PC-3 (cell line): Measurements from ENCODE around the gene ADAMTS13. TPM values are rescaled to one million over a fixed set of nuclear protein-coding genes. Genes with fewer than 3 reads are reported as not detected.

ENCODE experiments used
- ATAC-seq: fragments of 200-7000 bp; cut with Tn5 transposase; 2 replicates; pipeline ENCODE4 v1.9.1; 2020; ENCODE audit warnings: mild to moderate bottlenecking, moderate library complexity
- BruUV-seq: library from RNA; stranded (reverse); fragments of 400-500 nt; replicated peaks from 2 replicates; lab custom pipeline; 2021; lab: Mats Ljungman, UMichigan
- CTCF ChIA-PET: fragments of 300-600 bp; sonication (Branson Sonifier 250); formaldehyde crosslinking; loops from one replicate; lab custom pipeline; 2022; ENCODE audit warnings: antibody characterized with exemption; lab: Charles Lee
- POLR2A ChIA-PET: fragments of 300-600 bp; sonication (Branson Sonifier 250); formaldehyde crosslinking; loops from one replicate; lab custom pipeline; 2022; ENCODE audit warnings: antibody characterized with exemption; ENCODE audit not compliant: unreplicated experiment; lab: Charles Lee
- DNase-seq: peaks from one replicate; pipeline ENCODE4 v3.0.0-alpha.2; 2015
- H2AFZ ChIP-seq: fragments of 300-600 bp; sonication (generic); 2 replicates; pipeline ENCODE4 v1.6.0; 2016; ENCODE audit warnings: antibody characterized with exemption, low read length
- H3F3A ChIP-seq: fragments of 300-600 bp; sonication (generic); one replicate; pipeline ENCODE4 v1.6.0; 2017; ENCODE audit warnings: antibody characterized with exemption, low read length, control low read depth, mild to moderate bottlenecking; ENCODE audit not compliant: unreplicated experiment
- H3K27ac ChIP-seq: fragments of 300-600 bp; sonication (generic); 2 replicates; pipeline ENCODE4 v1.5.1; 2016; ENCODE audit warnings: mild to moderate bottlenecking, low read length
- H3K27me3 ChIP-seq: fragments of 300-600 bp; sonication (generic); 2 replicates; pipeline ENCODE4 v1.6.1; 2016; ENCODE audit warnings: low read length, mixed read lengths
- H3K36me3 ChIP-seq: fragments of 300-600 bp; sonication (generic); 2 replicates; pipeline ENCODE4 v1.6.1; 2016; ENCODE audit warnings: low read depth, mixed run types, low read length, mixed read lengths
- H3K4me1 ChIP-seq: fragments of 300-600 bp; sonication (generic); 2 replicates; pipeline ENCODE4 v1.5.1; 2016; ENCODE audit warnings: low read length; ENCODE audit not compliant: insufficient read depth
- H3K4me2 ChIP-seq: fragments of 300-600 bp; sonication (generic); 2 replicates; pipeline ENCODE4 v1.6.0; 2016; ENCODE audit warnings: low read length
- H3K4me3 ChIP-seq: fragments of 300-600 bp; sonication (generic); 2 replicates; pipeline ENCODE4 v1.5.1; 2016; ENCODE audit warnings: mild to moderate bottlenecking, low read length, mixed read lengths
- H3K79me2 ChIP-seq: fragments of 300-600 bp; sonication (generic); 2 replicates; pipeline ENCODE4 v1.6.1; 2017; ENCODE audit warnings: low read length, mixed read lengths
- H3K9ac ChIP-seq: fragments of 300-600 bp; sonication (generic); 2 replicates; pipeline ENCODE4 v1.6.0; 2016; ENCODE audit warnings: mild to moderate bottlenecking, low read length
- H3K9me2 ChIP-seq: fragments of 300-600 bp; sonication (generic); replicated peaks from 2 replicates; pipeline ENCODE4 v1.6.1; 2016; ENCODE audit warnings: mixed run types, low read length, mixed read lengths
- H3K9me3 ChIP-seq: fragments of 300-600 bp; sonication (generic); 2 replicates; pipeline ENCODE4 v1.6.1; 2016; ENCODE audit warnings: low read length, mixed read lengths
- H4K20me1 ChIP-seq: fragments of 300-600 bp; sonication (generic); 2 replicates; pipeline ENCODE4 v1.6.1; 2016; ENCODE audit warnings: low read length, mixed read lengths
- EZH2 ChIP-seq: fragments of 300-600 bp; sonication (generic); IDR thresholded peaks from one replicate; pipeline ENCODE4 v1.6.1; 2017; ENCODE audit warnings: antibody characterized with exemption, mild to moderate bottlenecking, low read length; ENCODE audit not compliant: unreplicated experiment
- EZH2phosphoT487 ChIP-seq: fragments of 300-600 bp; sonication (generic); IDR thresholded peaks from 2 replicates; pipeline ENCODE4 v1.6.1; 2018; ENCODE audit warnings: mild to moderate bottlenecking, antibody characterized with exemption, low read length, borderline replicate concordance
- intact Hi-C: fragments of 100-400 bp; cut with micrococcal nuclease; formaldehyde crosslinking; loops from 2 replicates; pipeline ENCODE4 v1.9.0; 2023
- total RNA-seq: library from RNA; depleted of rRNA; stranded (reverse); fragments of >200 nt; gene quantifications from 2 replicates; pipeline ENCODE4 v1.2.3, GENCODE V29; 2014
- TF ChIP-seq, protein P1 (sequence below): fragments of 300-600 bp; sonication (generic); conservative IDR thresholded peaks from 2 replicates; pipeline ENCODE4 v1.5.1; 2017; ENCODE audit warnings: antibody characterized with exemption, low read depth, mild to moderate bottlenecking, low read length

The ADAMTS13 gene
- total RNA-seq, 1 experiment from 2014 or later: 0.95 TPM

DNA sequence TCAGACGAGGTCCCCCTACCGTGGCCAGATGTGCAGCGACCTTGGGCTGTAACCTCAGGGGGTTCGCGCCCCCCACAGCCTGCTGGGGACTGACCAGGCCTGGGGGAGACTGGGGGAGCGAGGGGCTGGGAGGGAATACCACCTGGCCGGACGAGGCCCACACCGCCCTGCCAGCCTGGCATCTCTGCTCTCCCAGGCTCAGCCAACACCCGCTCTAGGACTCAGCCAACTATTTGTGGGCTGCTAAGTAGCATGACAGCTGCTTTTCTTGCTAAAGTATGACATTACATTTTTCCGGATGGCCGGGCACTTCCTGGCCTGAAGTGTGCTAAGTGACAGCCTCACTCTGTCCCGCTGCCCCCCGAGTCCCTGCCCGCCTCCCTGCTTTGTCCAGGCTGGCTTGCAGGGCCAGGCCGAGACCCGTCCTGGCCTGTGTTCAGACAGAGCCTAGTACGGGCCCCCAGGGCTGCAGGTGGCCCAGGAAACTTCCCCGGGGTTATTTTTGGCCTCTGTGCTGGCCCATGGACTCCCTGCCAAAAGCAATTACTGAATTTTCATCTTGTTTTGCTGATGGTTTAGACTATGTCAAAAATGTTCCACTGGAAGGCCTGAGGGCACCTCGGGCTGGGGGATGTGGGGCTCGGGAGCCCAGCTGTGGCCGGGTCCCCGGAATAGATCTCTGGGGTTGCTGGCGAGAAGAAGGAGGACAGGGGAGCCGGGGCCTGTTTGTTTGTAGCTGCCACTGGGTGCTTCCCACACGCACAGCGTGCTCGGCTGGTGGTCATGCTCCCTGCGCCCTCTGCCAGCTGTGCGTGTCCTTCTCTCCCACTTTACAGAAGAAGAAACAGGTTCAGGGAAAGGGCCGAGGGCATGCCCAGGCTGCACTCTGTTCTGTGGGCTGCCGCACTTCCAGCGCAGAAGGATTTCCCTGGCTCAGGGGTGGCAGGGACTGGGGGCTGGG lies 70.2 kb downstream of the ADAMTS13 start:
- DNase-seq (no peak), ATAC-seq (no peak)
- Histone ChIP-seq H3K27me3 (no peaks in the 10 kb centered on the region), H3K27ac (no peak overlapping the region), H4K20me1 (no peaks in the 10 kb centered on the region), H3K4me1 (no peaks in the 10 kb centered on the region), H3K36me3 (no peaks in the 10 kb centered on the region), H3K4me3 (no peak overlapping the region), H2AFZ (no peak overlapping the region), H3F3A (no peaks in the 10 kb centered on the region), H3K9me3 (no peaks in the 10 kb centered on the region), H3K79me2 (no peaks in the 10 kb centered on the region), H3K9ac (no peak overlapping the region), H3K4me2 (no peak overlapping the region), H3K9me2 (no peaks in the 10 kb centered on the region)
- intact Hi-C loops: no loop called here
- TF ChIP-seq, protein P1, sequence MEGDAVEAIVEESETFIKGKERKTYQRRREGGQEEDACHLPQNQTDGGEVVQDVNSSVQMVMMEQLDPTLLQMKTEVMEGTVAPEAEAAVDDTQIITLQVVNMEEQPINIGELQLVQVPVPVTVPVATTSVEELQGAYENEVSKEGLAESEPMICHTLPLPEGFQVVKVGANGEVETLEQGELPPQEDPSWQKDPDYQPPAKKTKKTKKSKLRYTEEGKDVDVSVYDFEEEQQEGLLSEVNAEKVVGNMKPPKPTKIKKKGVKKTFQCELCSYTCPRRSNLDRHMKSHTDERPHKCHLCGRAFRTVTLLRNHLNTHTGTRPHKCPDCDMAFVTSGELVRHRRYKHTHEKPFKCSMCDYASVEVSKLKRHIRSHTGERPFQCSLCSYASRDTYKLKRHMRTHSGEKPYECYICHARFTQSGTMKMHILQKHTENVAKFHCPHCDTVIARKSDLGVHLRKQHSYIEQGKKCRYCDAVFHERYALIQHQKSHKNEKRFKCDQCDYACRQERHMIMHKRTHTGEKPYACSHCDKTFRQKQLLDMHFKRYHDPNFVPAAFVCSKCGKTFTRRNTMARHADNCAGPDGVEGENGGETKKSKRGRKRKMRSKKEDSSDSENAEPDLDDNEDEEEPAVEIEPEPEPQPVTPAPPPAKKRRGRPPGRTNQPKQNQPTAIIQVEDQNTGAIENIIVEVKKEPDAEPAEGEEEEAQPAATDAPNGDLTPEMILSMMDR: no peak
- ChIA-PET POLR2A (no interaction called here), CTCF (no interaction called here)
- BruUV-seq: no TSS peak

DNA sequence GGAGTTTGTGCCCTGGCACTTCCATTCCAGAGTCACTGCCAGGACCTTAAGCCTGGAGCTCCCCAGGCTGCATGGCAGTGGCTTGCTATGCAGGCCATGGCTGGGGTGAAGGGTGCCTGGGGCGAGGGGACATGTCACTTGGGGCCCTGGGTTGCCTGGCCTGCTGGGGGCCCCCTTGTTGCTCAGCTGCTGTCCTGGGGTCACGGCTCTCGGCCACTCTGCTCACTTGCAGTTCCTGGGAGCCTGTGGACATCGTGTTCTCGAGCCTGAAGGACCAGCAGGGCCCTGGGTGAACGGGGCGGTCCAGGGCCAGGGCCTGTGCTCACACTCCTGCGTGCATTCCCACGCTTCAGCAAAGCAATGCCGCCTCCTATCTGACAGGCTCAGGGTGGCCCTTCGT lies 71.3 kb downstream of the ADAMTS13 start:
- no peak overlapping the region for H3K27ac ChIP-seq

More for the DNA sequence above, 71.3 kb downstream of the ADAMTS13 start:
- ATAC-seq (no peak), DNase-seq (no peak)
- BruUV-seq: no TSS peak
- H3K79me2 ChIP-seq: no peaks in the 10 kb centered on the region
- CTCF ChIA-PET: no interaction called here
- H3K9me2 ChIP-seq: no peaks in the 10 kb centered on the region
- H4K20me1 ChIP-seq: no peaks in the 10 kb centered on the region
- no peaks in the 10 kb centered on the region for H3K9me3 ChIP-seq
- no peaks in the 10 kb centered on the region for H3K4me1 ChIP-seq
- H3K36me3 ChIP-seq: no peaks in the 10 kb centered on the region
- no peak overlapping the region for H3K4me2 ChIP-seq
- TF ChIP-seq, protein P1: no peak
- TF ChIP-seq EZH2phosphoT487: no peak
- no peak for TF ChIP-seq EZH2
- POLR2A ChIA-PET: no interaction called here
- H3K27me3 ChIP-seq: no peaks in the 10 kb centered on the region
- no peak overlapping the region for H3K9ac ChIP-seq
- intact Hi-C loops: no loop called here
- no peaks in the 10 kb centered on the region for H3F3A ChIP-seq
- no peak overlapping the region for H3K4me3 ChIP-seq
- H2AFZ ChIP-seq: no peak overlapping the region
